ENCODE results near the gene TERB2.
"Not testable (repeated sequence)": the region's sequence is repeated elsewhere in the genome, so short reads cannot be mapped to it uniquely, and the experiment has no call there.

Gene TERB2

GRCh38 chr15:45003731-45004410 lies 47.4 kb downstream of the TERB2 start:
- DNase-seq, result not testable (repeated sequence)

GRCh38 chr15:45004590-45005175 lies 48.2 kb downstream of the TERB2 start:
- DNase-seq, result not testable (repeated sequence)

- DNase-seq, result no peak
These were observed 52.6 kb downstream of the TERB2 start for GRCh38 chr15:45009046-45009445.

- DNase-seq, result not testable (repeated sequence)
These were observed 58.6 kb downstream of the TERB2 start for GRCh38 chr15:45015114-45015513.

GRCh38 chr15:45020222-45020900 lies 63.9 kb downstream of the TERB2 start:
- DNase-seq, result not testable (repeated sequence)

- not testable (repeated sequence) for DNase-seq
These were observed 64.4 kb downstream of the TERB2 start for GRCh38 chr15:45020901-45021259.

- peak; percentile 58 for DNase-seq
These were observed 64.9 kb downstream of the TERB2 start for GRCh38 chr15:45021348-45021747.

- peak; percentile 69 for DNase-seq
These were observed 66.6 kb downstream of the TERB2 start, which contains the start of gene SORD for GRCh38 chr15:45022871-45023658. Gene SORD, plus strand, starts transcription at chr15:45023195. Its CDS starts 89 bp downstream, at chr15:45023284.

- DNase-seq, result no peak
These were observed 67.3 kb downstream of the TERB2 start for GRCh38 chr15:45023659-45024225.

GRCh38 chr15:45024649-45025048 lies 68.2 kb downstream of the TERB2 start:
- DNase-seq, result not testable (repeated sequence)

- DNase-seq, result not testable (repeated sequence)
These were observed 69.1 kb downstream of the TERB2 start for GRCh38 chr15:45025627-45026026.

GRCh38 chr15:45026651-45027190 lies 70.2 kb downstream of the TERB2 start:
- DNase-seq, result no peak

GRCh38 chr15:45027220-45027619 lies 70.7 kb downstream of the TERB2 start:
- no peak for DNase-seq

Data from NCI-H226 (cell line).